Measurements from ENCODE around the gene EDN2. TPM values are rescaled to one million over a fixed set of nuclear protein-coding genes. Genes with fewer than 3 reads are reported as not detected.
A peak's percentile ranks its signal among the peaks of the same experiment; 100 is the strongest.

The EDN2 gene
- total RNA-seq, 4 donors from 2014 or later = 1.2 to 13.0 (median 3.9) TPM

DNA sequence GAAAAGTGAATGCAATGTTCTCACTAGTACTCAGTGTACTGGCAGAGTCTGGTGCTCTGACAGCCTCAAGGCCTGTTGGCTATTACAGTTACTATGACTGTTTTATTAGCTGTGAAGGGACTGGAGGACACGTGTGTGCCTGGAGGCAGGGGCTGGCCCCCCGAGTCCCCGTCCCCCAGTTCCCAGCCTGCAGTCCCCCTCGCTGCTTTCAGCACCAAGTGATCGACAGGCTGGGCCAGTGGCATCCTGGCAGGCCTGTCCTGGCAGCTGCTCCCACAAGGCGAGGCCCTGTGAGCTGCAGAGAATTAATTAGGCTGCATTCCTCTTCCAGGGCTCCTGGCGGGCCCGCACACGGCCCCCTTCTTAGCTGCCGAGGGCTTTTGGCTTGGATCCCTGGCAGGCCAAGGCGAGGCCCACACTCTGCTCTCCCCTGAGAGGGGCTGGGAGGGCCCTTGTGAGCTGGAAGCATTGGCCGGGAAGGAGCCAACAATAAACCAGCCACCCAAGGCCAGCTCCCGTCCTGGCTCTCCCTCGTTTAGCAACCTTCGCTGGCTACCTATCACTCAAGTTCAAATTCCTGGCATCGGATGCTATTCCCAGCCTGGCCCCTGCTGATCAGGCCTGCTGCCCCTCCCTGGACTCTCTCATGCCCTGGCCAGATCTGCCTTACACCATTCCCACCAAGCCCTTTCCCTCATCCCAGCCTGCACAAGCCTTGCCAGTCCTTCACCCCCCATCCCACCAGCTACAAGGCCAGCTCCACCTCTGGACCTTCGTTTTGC lies 9.8 kb downstream of the EDN2 start:
- intact Hi-C loops (cut with DNase I; ENCODE audit: low total_unique reads) = no loop called here
- DNase-seq (ENCODE audit: low spot score in 2 of 2) = peak in 1 of 2 donors; percentile 90
- H3K4me3 ChIP-seq (ENCODE audit: low read depth, poor library complexity, severe bottlenecking) = no peak overlapping the region
- no peak for TF ChIP-seq CTCF (IDR thresholded peaks at IDR 0.05)
- no peak for TF ChIP-seq POLR2A (IDR thresholded peaks at IDR 0.05)
- WGBS, 2 donors = 17 to 29% methylated on average over 16 to 17 of the region's 17 CpGs

DNA sequence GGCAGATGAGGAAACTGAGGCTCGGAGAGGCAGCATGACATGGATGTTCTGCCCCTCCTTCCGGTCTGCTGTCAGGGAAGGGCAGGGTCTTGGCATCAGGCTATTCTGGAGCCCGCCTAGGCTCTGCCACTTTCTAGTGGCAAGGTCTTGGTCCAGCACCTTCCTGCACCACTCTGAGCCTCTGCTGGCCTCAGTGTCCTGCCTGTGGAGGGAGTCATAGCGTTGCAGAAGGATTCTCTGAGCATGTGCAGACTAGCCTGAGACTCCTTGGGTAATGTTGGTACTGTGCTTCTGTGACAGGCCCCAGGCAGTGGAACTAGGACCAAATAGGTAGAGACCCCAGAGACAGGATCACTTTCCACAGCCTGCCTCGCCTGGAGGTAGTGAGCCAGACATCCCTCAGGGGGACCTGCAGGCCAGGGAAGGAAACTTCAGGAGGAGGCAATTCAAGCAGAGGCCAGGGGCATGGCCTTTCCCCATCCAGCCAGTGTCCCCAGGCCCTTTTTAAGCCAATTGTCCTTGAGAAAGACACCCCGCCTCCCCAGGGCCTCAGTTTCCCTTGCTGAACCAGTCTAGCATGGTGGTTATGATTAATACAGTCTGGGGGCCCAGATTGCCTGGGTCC lies 10.6 kb downstream of the EDN2 start:
- intact Hi-C loops (cut with DNase I; ENCODE audit: low total_unique reads) = no loop called here
- peak in 1 of 2 donors; percentile 80 for DNase-seq (ENCODE audit: low spot score in 2 of 2)
- 67 to 72% methylated on average over 6 of the region's 6 CpGs for WGBS, 2 donors
- TF ChIP-seq POLR2A (IDR thresholded peaks at IDR 0.05) (no peak), CTCF (IDR thresholded peaks at IDR 0.05) (no peak)
- H3K4me3 ChIP-seq (ENCODE audit: low read depth, poor library complexity, severe bottlenecking) = no peak overlapping the region

DNA sequence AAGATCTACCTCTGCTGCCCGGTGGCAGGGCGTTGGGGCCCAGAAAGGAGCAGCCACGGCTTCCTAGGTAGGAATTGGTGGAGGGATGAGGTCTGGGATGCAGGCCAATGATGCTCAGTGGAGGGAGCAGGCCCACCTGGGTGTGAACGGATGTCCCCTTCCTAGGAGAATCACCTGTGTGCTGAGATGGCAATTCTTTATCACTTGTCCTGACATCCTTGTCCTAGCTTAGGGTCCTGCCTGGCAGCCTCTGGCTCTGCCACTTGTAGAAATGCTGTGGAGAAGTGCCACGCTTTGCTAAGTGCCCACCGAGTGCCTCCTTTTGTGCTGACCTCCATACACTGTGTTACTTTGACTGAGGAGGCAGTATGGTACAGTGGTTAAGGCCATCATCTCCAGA lies 12.8 kb downstream of the EDN2 start:
- WGBS, 2 donors = 88 to 96% methylated on average over 6 of the region's 6 CpGs
- no peak for TF ChIP-seq POLR2A (IDR thresholded peaks at IDR 0.05)
- TF ChIP-seq CTCF (IDR thresholded peaks at IDR 0.05) = no peak
- no peak overlapping the region for H3K4me3 ChIP-seq (ENCODE audit: low read depth, poor library complexity, severe bottlenecking)
- no peak for DNase-seq (ENCODE audit: low spot score in 2 of 2)
- intact Hi-C loops (cut with DNase I; ENCODE audit: low total_unique reads) = no loop called here

DNA sequence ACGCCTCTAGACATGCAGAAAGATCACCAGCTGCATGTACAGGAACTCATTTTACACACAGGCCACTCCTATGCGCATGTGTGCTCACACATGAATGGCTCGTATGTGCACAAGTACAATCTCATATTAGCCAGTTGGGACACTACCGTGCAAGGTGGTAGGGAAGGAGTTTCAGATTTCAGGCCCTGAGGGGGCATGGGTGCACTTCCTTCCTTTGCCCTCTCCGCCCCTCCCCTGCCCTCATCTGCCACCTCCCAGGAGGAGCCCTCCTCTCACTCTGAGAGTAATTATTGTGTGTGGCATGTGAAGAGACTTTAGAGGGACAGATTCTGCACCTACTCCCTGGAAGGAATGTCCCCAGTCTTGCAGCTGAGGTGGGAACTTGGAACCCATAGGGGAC lies 14.8 kb downstream of the EDN2 start:
- no peak overlapping the region for H3K4me3 ChIP-seq (ENCODE audit: low read depth, poor library complexity, severe bottlenecking)
- 61 to 64% methylated on average over 5 of the region's 5 CpGs for WGBS, 2 donors
- intact Hi-C loops (cut with DNase I; ENCODE audit: low total_unique reads) = no loop called here
- no peak for TF ChIP-seq CTCF (IDR thresholded peaks at IDR 0.05)
- TF ChIP-seq POLR2A (IDR thresholded peaks at IDR 0.05) = no peak
- no peak for DNase-seq (ENCODE audit: low spot score in 2 of 2)

GRCh38 chr1:41468122-41468762 lies 16.2 kb downstream of the EDN2 start:
- no peak for DNase-seq (ENCODE audit: low spot score in 2 of 2)
- intact Hi-C loops (cut with DNase I; ENCODE audit: low total_unique reads) = no loop called here
- H3K4me3 ChIP-seq (ENCODE audit: low read depth, poor library complexity, severe bottlenecking) = no peak overlapping the region
- TF ChIP-seq POLR2A (IDR thresholded peaks at IDR 0.05) (no peak), CTCF (IDR thresholded peaks at IDR 0.05) (no peak)
- WGBS, 2 donors = 66 to 67% methylated on average over 12 of the region's 12 CpGs

Data from lower leg skin (tissue), 4 donors.